ENCODE data around the gene ODR4.

- TF ChIP-seq CTCF (conservative IDR thresholded peaks at IDR 0.05; ENCODE audit: low read length) (no peak), EZH2phosphoT487 (IDR thresholded peaks at IDR 0.05; ENCODE audit: borderline replicate concordance) (no peak)
Observed at GRCh38 chr1:186438567-186438966, 62.9 kb downstream of the ODR4 start.

Data from Loucy (cell line).